ENCODE results near the gene IL27RA. TPM values are rescaled to one million over a fixed set of nuclear protein-coding genes. Genes with fewer than 3 reads are reported as not detected.

The IL27RA gene
- total RNA-seq, 1 experiment from 2014 or later = 13.6 TPM

DNA sequence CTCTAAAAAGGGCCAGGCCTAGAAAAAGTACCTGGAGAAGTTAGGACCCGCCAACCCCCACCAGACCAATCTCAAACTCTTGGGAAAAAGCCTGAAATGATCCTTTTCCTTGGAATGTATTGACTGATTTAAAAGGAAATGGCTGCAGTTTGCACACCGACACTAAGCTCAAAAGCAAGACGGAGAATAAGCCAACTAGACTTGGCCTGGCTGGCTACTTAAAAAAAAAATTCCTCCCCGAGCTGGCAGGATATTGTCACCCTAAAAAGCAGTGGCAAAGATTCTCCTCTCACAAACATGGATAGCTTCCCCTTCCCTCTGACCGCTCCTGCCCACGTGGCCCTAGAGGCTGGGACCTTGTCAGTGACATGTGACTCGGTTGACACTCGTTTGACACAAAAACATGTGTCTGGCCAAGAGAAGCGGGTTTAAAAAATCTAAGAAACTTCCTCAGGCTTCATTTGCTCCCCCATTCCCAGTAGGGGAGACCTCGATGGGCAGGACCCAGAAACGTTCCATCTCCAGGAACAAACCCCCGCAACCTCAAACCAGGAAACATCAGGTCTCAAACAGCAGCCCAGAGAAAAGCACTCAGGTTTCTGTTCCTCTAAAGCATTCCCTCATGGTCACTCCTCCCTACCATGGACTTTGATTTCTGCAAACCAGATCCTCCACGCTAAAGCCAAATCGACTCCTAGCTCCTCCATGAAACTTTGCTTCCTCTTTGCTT is 26.8 kb upstream of the IL27RA start:
- no peak overlapping the region for H2BK120ac ChIP-seq (ENCODE audit: low read depth, low read length, poor library complexity, severe bottlenecking)
- Mint-ChIP-seq H3K9me3 (peaks cover 0 to 6% of the 10 kb centered on the region in 2 experiments; a peak in 2 of 5 replicates), H3K27me3 (ENCODE audit: low read depth) (no peaks in the 10 kb centered on the region; the same call in none of the 2 replicates), H3K36me3 (ENCODE audit: insufficient read depth in 1 of 3, low read depth in 3 of 3) (peaks cover 3 to 10% (median 6%) of the 10 kb centered on the region in 3 experiments; a peak in 4 of 7 replicates), H3K4me3 (peak overlapping the region; percentile 62 to 79), H3K4me1 (peaks cover 13 to 14% of the 10 kb centered on the region in 2 experiments; a peak in 3 of 4 replicates), H3K27ac (peak overlapping the region; percentile 63 to 94 (median 65); a peak in 6 of 7 replicates)
- H2BK12ac ChIP-seq (ENCODE audit: insufficient read length, low read depth, low read length) = no peak overlapping the region
- no peak overlapping the region for H3K18ac ChIP-seq (ENCODE audit: insufficient read length, low read depth, low read length)
- H2BK15ac ChIP-seq (ENCODE audit: low read depth, low read length) = no peak overlapping the region
- no peak overlapping the region for H3K4ac ChIP-seq (ENCODE audit: low read depth, low read length)
- no peak overlapping the region for H3K9ac ChIP-seq (ENCODE audit: extremely low read depth, insufficient read length, low read length)
- no peak overlapping the region for H3K14ac ChIP-seq (ENCODE audit: insufficient read depth, low read length)
- no peaks in the 10 kb centered on the region for H3K79me2 ChIP-seq (ENCODE audit: insufficient read depth, low read length)
- no peaks in the 10 kb centered on the region for H3K27me3 ChIP-seq (ENCODE audit: insufficient read depth, low read length)
- H2BK20ac ChIP-seq (ENCODE audit: low read depth, low read length, poor library complexity, severe bottlenecking) = no peak overlapping the region
- no peak overlapping the region for H3K56ac ChIP-seq (ENCODE audit: insufficient read length, low read depth, low read length)
- no peaks in the 10 kb centered on the region for H4K20me1 ChIP-seq (ENCODE audit: control insufficient read depth, insufficient read depth, insufficient read length)
- no CpG with 5 or more reads among the region's 14 CpGs for WGBS (ENCODE audit: extremely low coverage, insufficient read length, low lambda C conversion rate)
- TF ChIP-seq, protein P1, sequence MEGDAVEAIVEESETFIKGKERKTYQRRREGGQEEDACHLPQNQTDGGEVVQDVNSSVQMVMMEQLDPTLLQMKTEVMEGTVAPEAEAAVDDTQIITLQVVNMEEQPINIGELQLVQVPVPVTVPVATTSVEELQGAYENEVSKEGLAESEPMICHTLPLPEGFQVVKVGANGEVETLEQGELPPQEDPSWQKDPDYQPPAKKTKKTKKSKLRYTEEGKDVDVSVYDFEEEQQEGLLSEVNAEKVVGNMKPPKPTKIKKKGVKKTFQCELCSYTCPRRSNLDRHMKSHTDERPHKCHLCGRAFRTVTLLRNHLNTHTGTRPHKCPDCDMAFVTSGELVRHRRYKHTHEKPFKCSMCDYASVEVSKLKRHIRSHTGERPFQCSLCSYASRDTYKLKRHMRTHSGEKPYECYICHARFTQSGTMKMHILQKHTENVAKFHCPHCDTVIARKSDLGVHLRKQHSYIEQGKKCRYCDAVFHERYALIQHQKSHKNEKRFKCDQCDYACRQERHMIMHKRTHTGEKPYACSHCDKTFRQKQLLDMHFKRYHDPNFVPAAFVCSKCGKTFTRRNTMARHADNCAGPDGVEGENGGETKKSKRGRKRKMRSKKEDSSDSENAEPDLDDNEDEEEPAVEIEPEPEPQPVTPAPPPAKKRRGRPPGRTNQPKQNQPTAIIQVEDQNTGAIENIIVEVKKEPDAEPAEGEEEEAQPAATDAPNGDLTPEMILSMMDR (conservative IDR thresholded peaks at IDR 0.05) = no peak
- no peak overlapping the region for H2AFZ ChIP-seq (ENCODE audit: low read length)
- no peak overlapping the region for H3K4me2 ChIP-seq (ENCODE audit: insufficient read depth, insufficient read length, low read length)
- no peak overlapping the region for H3T11ph ChIP-seq (ENCODE audit: low read length)
- H2AK5ac ChIP-seq (ENCODE audit: insufficient read length, low read length) = no peak overlapping the region
- H3K4me1 ChIP-seq (ENCODE audit: insufficient read depth, low read length) = no peaks in the 10 kb centered on the region
- H3K23ac ChIP-seq (ENCODE audit: insufficient read length, low read depth, low read length) = no peak overlapping the region
- H3K79me1 ChIP-seq (ENCODE audit: insufficient read depth, low read depth, low read length, poor library complexity, severe bottlenecking) = no peaks in the 10 kb centered on the region
- no peak overlapping the region for H2BK5ac ChIP-seq (ENCODE audit: insufficient read length, low read length)
- H4K91ac ChIP-seq (ENCODE audit: insufficient read length, low read depth, low read length) = no peak overlapping the region
- no peak overlapping the region for H3K27ac ChIP-seq (ENCODE audit: insufficient read length, low read depth, low read length)
- no peaks in the 10 kb centered on the region for H3K9me3 ChIP-seq (ENCODE audit: control insufficient read depth, low read depth, low read length)
- H3K23me2 ChIP-seq (ENCODE audit: insufficient read length, low read depth, low read length, poor library complexity, severe bottlenecking) = no peaks in the 10 kb centered on the region
- no peak for DNase-seq
- no peak overlapping the region for H4K8ac ChIP-seq (replicated peaks; ENCODE audit: insufficient read length, low read depth, low read length)
- no peak overlapping the region for H4K5ac ChIP-seq (ENCODE audit: insufficient read length, low read depth, low read length)
